AG10803 (cell line): Measurements from ENCODE around the gene TNFAIP8.
A peak's percentile ranks its signal among the peaks of the same experiment; 100 is the strongest.
"Not testable (repeated sequence)": the region's sequence is repeated elsewhere in the genome, so short reads cannot be mapped to it uniquely, and the experiment has no call there.

Experiments used
- DNase-seq: peaks from one replicate; pipeline ENCODE4 v3.0.0; 2010; ENCODE audit warnings: low read depth
- H3K4me3 ChIP-seq: 2 replicates; pipeline ENCODE4 v1.5.1; 2011; ENCODE audit warnings: mild to moderate bottlenecking, low read length, control low read depth
- CTCF ChIP-seq: conservative IDR thresholded peaks from 2 replicates; pipeline ENCODE4 v1.5.1; 2011; ENCODE audit warnings: mild to moderate bottlenecking, low read length, control low read depth, inconsistent platforms

TNFAIP8 gene

GRCh38 chr5:119426057-119426456 is 70.2 kb downstream of the TNFAIP8 start:
- no peak for DNase-seq
- no peak overlapping the region for H3K4me3 ChIP-seq
- TF ChIP-seq CTCF = no peak

GRCh38 chr5:119427060-119427459 is 71.2 kb downstream of the TNFAIP8 start:
- no peak for TF ChIP-seq CTCF
- DNase-seq = no peak
- H3K4me3 ChIP-seq = no peak overlapping the region

- not testable (repeated sequence) for H3K4me3 ChIP-seq, DNase-seq
Measured at GRCh38 chr5:119427596-119427995, 71.8 kb downstream of the TNFAIP8 start.

- H3K4me3 ChIP-seq = not testable (repeated sequence)
Measured at GRCh38 chr5:119428166-119428565, 72.3 kb downstream of the TNFAIP8 start.

GRCh38 chr5:119428574-119428973 is 72.8 kb downstream of the TNFAIP8 start:
- DNase-seq, H3K4me3 ChIP-seq: not testable (repeated sequence)

More at GRCh38 chr5:119428166-119428565, 72.3 kb downstream of the TNFAIP8 start:
- not testable (repeated sequence) for DNase-seq

- not testable (repeated sequence) for H3K4me3 ChIP-seq, DNase-seq
Measured at GRCh38 chr5:119432674-119433237, 76.9 kb downstream of the TNFAIP8 start.

- DNase-seq = peak; percentile 51
- H3K4me3 ChIP-seq = no peak overlapping the region
- TF ChIP-seq CTCF = peak; percentile 67
Measured at GRCh38 chr5:119435436-119436132, 79.8 kb downstream of the TNFAIP8 start.

GRCh38 chr5:119437785-119438586 is 82.2 kb downstream of the TNFAIP8 start:
- not testable (repeated sequence) for H3K4me3 ChIP-seq, DNase-seq

GRCh38 chr5:119438587-119438917 is 82.7 kb downstream of the TNFAIP8 start:
- not testable (repeated sequence) for H3K4me3 ChIP-seq, DNase-seq

- no peak for TF ChIP-seq CTCF
- no peak for DNase-seq
- no peak overlapping the region for H3K4me3 ChIP-seq
Measured at GRCh38 chr5:119439140-119439631, 83.4 kb downstream of the TNFAIP8 start.

GRCh38 chr5:119439632-119440031 is 83.8 kb downstream of the TNFAIP8 start:
- not testable (repeated sequence) for H3K4me3 ChIP-seq, DNase-seq

- DNase-seq, H3K4me3 ChIP-seq: not testable (repeated sequence)
Measured at GRCh38 chr5:119444643-119445042, 88.8 kb downstream of the TNFAIP8 start.
